SU-DHL-6 (cell line): ENCODE data around the gene NFIA.

Experiments
- H2AFZ ChIP-seq: fragments of 200-600 bp; sonication (generic); 2 replicates; pipeline ENCODE4 v1.6.1; 2014; ENCODE audit warnings: low read depth, mild to moderate bottlenecking, moderate library complexity, mixed read lengths, antibody characterized with exemption, low read length; ENCODE audit not compliant: severe bottlenecking
- H3F3A ChIP-seq: fragments of 200-600 bp; shearing (Covaris generic); 2 replicates; pipeline ENCODE4 v1.6.0; 2016; ENCODE audit warnings: antibody characterized with exemption, mild to moderate bottlenecking; ENCODE audit not compliant: insufficient read depth
- H3K27ac ChIP-seq: fragments of 200-600 bp; sonication (generic); 2 replicates; pipeline ENCODE4 v1.5.1; 2016; ENCODE audit warnings: low read depth, mild to moderate bottlenecking, low read length, moderate library complexity, mixed read lengths
- H3K27me3 ChIP-seq: fragments of 200-600 bp; sonication (generic), shearing (Covaris generic); 2 replicates; pipeline ENCODE4 v1.6.0; 2014; ENCODE audit warnings: mild to moderate bottlenecking, low read length
- H3K36me3 ChIP-seq: fragments of 200-600 bp; sonication (generic); 2 replicates; pipeline ENCODE4 v1.6.1; 2014; ENCODE audit warnings: mild to moderate bottlenecking, low read length, mixed read lengths
- H3K4me2 ChIP-seq: fragments of 300-600, 200-600 bp; shearing (Covaris generic), sonication (generic); 2 replicates; pipeline ENCODE4 v1.6.0; 2014; ENCODE audit warnings: low read length, low read depth, mild to moderate bottlenecking; ENCODE audit not compliant: poor library complexity, severe bottlenecking
- H3K4me3 ChIP-seq: fragments of 200-600 bp; sonication (generic); 2 replicates; pipeline ENCODE4 v1.5.1; 2014; ENCODE audit warnings: antibody characterized with exemption, low read length, mild to moderate bottlenecking, mixed read lengths; ENCODE audit not compliant: insufficient read depth, poor library complexity, severe bottlenecking
- H3K79me2 ChIP-seq: fragments of 200-600 bp; sonication (generic); 2 replicates; pipeline ENCODE4 v1.6.1; 2014; ENCODE audit warnings: mild to moderate bottlenecking, low read length, moderate library complexity; ENCODE audit not compliant: insufficient read depth
- H3K9ac ChIP-seq: fragments of 200-600 bp; sonication (generic); 2 replicates; pipeline ENCODE4 v1.7.0; 2014; ENCODE audit warnings: mild to moderate bottlenecking, low read length
- H3K9me2 ChIP-seq: fragments of 200-600 bp; sonication (generic); replicated peaks from 2 replicates; pipeline ENCODE4 v1.6.1; 2014; ENCODE audit warnings: low read length; ENCODE audit not compliant: insufficient read depth
- H3K9me3 ChIP-seq: fragments of 200-600 bp; sonication (generic); 2 replicates; pipeline ENCODE4 v1.6.1; 2014; ENCODE audit warnings: low read length, mixed read lengths; ENCODE audit not compliant: insufficient read depth
- H4K20me1 ChIP-seq: fragments of 200-600 bp; sonication (generic); 2 replicates; pipeline ENCODE4 v1.6.1; 2014; ENCODE audit warnings: low read depth, mild to moderate bottlenecking, antibody characterized with exemption, low read length, moderate library complexity, mixed read lengths
- CTCF ChIP-seq: fragments of 200-600 bp; sonication (generic); IDR thresholded peaks from one replicate; pipeline ENCODE4 v1.5.1; 2017; ENCODE audit warnings: antibody characterized with exemption, mild to moderate bottlenecking, low read length, moderate library complexity; ENCODE audit not compliant: insufficient read depth, poor library complexity, severe bottlenecking
- EZH2phosphoT487 ChIP-seq: fragments of 200-600 bp; sonication (generic), shearing (Covaris generic); conservative IDR thresholded peaks from 2 replicates; pipeline ENCODE4 v1.6.1; 2018; ENCODE audit warnings: mild to moderate bottlenecking, antibody characterized with exemption, low read length, moderate library complexity, mixed read lengths

NFIA gene

GRCh38 chr1:61102621-61103020, 20.3 kb downstream of the NFIA start:
- no peaks in the 10 kb centered on the region for H3K9me2 ChIP-seq
- no peaks in the 10 kb centered on the region for H3K9me3 ChIP-seq
- no peak overlapping the region for H3K9ac ChIP-seq
- no peaks in the 10 kb centered on the region; the same call in 1 of the 2 replicates for H3K79me2 ChIP-seq
- TF ChIP-seq EZH2phosphoT487 = no peak
- no peak for TF ChIP-seq CTCF
- H3K27me3 ChIP-seq = no peaks in the 10 kb centered on the region
- H3K27ac ChIP-seq = no peak overlapping the region
- H3F3A ChIP-seq = no peaks in the 10 kb centered on the region
- H3K36me3 ChIP-seq = 0 out of 2 replicates have a peak, but pooled peaks cover 2% of the 10 kb centered on the region
- no peak overlapping the region for H2AFZ ChIP-seq
- no peak overlapping the region for H3K4me3 ChIP-seq
- peaks cover 7% of the 10 kb centered on the region for H4K20me1 ChIP-seq
- H3K4me2 ChIP-seq = no peak overlapping the region

GRCh38 chr1:61104220-61104671, 21.9 kb downstream of the NFIA start:
- Histone ChIP-seq H3K4me2 (no peak overlapping the region), H2AFZ (no peak overlapping the region), H3K27ac (no peak overlapping the region), H3K9me3 (no peaks in the 10 kb centered on the region), H3K4me3 (no peak overlapping the region), H3K79me2 (no peaks in the 10 kb centered on the region; the same call in 1 of the 2 replicates), H3K36me3 (0 out of 2 replicates have a peak, but pooled peaks cover 6% of the 10 kb centered on the region), H3K9ac (no peak overlapping the region), H4K20me1 (peaks cover 7% of the 10 kb centered on the region), H3K27me3 (no peaks in the 10 kb centered on the region), H3F3A (no peaks in the 10 kb centered on the region), H3K9me2 (no peaks in the 10 kb centered on the region)
- TF ChIP-seq EZH2phosphoT487 (no peak), CTCF (no peak)

GRCh38 chr1:61107638-61108037, 25.3 kb downstream of the NFIA start:
- no peak overlapping the region for H3K4me2 ChIP-seq
- peaks cover 4% of the 10 kb centered on the region; the same call in 1 of the 2 replicates for H4K20me1 ChIP-seq
- no peak overlapping the region for H2AFZ ChIP-seq
- no peaks in the 10 kb centered on the region for H3K9me2 ChIP-seq
- H3K4me3 ChIP-seq = no peak overlapping the region
- H3K9me3 ChIP-seq = no peaks in the 10 kb centered on the region
- no peaks in the 10 kb centered on the region for H3K27me3 ChIP-seq
- H3K36me3 ChIP-seq = 0 out of 2 replicates have a peak, but pooled peaks cover 6% of the 10 kb centered on the region
- H3F3A ChIP-seq = no peaks in the 10 kb centered on the region
- H3K27ac ChIP-seq = no peak overlapping the region
- no peak for TF ChIP-seq CTCF
- no peak for TF ChIP-seq EZH2phosphoT487
- H3K9ac ChIP-seq = no peak overlapping the region
- no peaks in the 10 kb centered on the region for H3K79me2 ChIP-seq
